Measurements from ENCODE around the gene WWOX. TPM values are rescaled to one million over a fixed set of nuclear protein-coding genes. Genes with fewer than 3 reads are reported as not detected.

The WWOX gene
- total and polyA plus RNA-seq, 2 of the 13 experiments (the other 11 are each of a cell fraction or from before 2014, with no cell fraction given): 9.1 to 37.4 TPM

DNA sequence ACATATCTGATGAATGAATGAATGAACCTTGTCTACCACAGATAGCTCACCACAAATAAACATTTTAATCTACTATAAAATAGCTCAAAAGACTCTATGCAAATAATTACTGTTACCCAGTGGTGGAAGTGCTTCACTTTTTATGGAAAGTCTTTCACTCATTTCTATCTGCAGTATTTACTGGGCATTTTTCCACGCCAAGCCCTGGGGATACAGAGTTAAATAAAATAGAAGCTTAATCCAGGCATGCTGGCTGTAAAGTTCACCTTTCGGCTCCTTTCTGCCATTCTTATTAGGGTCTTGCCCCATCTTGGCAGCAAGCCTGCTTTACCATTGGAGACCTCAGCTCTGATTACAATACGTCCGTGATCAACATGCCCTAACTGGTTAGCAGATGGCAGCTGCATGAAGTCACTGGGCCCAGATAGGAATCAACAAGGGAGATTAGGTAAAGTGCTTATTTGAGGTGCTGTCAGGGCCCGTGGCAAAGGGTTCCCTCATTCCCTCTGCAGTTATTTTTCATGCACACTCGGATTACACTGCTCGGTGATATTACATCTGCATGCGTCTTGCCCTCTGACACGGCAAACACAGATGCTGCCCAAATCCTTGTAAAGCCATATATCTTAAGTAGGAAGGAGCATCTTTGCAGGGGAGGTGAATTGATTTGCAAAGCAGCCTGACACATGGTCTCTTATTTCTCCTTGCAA, 648.9 kb downstream of the WWOX start:
- no peak for ATAC-seq
- intact Hi-C loops (cut with micrococcal nuclease; ENCODE audit: unreplicated experiment): no loop called here
- TF ChIP-seq REXO4 (CRISPR knock-in tag; IDR thresholded peaks at IDR 0.05; ENCODE audit: borderline replicate concordance) (no peak), RFXANK (CRISPR knock-in tag; IDR thresholded peaks at IDR 0.05) (no peak), NR2F1 (CRISPR knock-in tag; IDR thresholded peaks at IDR 0.05) (no peak), ZKSCAN8 (CRISPR knock-in tag; IDR thresholded peaks at IDR 0.05; ENCODE audit: borderline replicate concordance) (no peak), HOXA3 (CRISPR knock-in tag; IDR thresholded peaks at IDR 0.05) (no peak), ZNF382 (CRISPR knock-in tag; IDR thresholded peaks at IDR 0.05; ENCODE audit: borderline replicate concordance) (no peak), HHEX (CRISPR knock-in tag; IDR thresholded peaks at IDR 0.05) (no peak), SNAPC2 (CRISPR knock-in tag; IDR thresholded peaks at IDR 0.05) (no peak), FOXM1 (CRISPR knock-in tag; IDR thresholded peaks at IDR 0.05) (no peak)
- TF ChIP-seq, protein P1, sequence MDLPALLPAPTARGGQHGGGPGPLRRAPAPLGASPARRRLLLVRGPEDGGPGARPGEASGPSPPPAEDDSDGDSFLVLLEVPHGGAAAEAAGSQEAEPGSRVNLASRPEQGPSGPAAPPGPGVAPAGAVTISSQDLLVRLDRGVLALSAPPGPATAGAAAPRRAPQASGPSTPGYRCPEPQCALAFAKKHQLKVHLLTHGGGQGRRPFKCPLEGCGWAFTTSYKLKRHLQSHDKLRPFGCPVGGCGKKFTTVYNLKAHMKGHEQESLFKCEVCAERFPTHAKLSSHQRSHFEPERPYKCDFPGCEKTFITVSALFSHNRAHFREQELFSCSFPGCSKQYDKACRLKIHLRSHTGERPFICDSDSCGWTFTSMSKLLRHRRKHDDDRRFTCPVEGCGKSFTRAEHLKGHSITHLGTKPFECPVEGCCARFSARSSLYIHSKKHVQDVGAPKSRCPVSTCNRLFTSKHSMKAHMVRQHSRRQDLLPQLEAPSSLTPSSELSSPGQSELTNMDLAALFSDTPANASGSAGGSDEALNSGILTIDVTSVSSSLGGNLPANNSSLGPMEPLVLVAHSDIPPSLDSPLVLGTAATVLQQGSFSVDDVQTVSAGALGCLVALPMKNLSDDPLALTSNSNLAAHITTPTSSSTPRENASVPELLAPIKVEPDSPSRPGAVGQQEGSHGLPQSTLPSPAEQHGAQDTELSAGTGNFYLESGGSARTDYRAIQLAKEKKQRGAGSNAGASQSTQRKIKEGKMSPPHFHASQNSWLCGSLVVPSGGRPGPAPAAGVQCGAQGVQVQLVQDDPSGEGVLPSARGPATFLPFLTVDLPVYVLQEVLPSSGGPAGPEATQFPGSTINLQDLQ (CRISPR knock-in tag; IDR thresholded peaks at IDR 0.05): no peak
- TF ChIP-seq, protein P2, sequence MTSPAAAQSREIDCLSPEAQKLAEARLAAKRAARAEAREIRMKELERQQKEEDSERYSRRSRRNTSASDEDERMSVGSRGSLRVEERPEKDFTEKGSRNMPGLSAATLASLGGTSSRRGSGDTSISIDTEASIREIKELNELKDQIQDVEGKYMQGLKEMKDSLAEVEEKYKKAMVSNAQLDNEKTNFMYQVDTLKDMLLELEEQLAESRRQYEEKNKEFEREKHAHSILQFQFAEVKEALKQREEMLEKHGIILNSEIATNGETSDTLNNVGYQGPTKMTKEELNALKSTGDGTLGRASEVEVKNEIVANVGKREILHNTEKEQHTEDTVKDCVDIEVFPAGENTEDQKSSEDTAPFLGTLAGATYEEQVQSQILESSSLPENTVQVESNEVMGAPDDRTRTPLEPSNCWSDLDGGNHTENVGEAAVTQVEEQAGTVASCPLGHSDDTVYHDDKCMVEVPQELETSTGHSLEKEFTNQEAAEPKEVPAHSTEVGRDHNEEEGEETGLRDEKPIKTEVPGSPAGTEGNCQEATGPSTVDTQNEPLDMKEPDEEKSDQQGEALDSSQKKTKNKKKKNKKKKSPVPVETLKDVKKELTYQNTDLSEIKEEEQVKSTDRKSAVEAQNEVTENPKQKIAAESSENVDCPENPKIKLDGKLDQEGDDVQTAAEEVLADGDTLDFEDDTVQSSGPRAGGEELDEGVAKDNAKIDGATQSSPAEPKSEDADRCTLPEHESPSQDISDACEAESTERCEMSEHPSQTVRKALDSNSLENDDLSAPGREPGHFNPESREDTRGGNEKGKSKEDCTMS (CRISPR knock-in tag; conservative IDR thresholded peaks at IDR 0.05): no peak
- TF ChIP-seq, protein P3, sequence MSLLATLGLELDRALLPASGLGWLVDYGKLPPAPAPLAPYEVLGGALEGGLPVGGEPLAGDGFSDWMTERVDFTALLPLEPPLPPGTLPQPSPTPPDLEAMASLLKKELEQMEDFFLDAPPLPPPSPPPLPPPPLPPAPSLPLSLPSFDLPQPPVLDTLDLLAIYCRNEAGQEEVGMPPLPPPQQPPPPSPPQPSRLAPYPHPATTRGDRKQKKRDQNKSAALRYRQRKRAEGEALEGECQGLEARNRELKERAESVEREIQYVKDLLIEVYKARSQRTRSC (CRISPR knock-in tag; IDR thresholded peaks at IDR 0.05; ENCODE audit: low read depth): no peak
- TF ChIP-seq, protein P4, sequence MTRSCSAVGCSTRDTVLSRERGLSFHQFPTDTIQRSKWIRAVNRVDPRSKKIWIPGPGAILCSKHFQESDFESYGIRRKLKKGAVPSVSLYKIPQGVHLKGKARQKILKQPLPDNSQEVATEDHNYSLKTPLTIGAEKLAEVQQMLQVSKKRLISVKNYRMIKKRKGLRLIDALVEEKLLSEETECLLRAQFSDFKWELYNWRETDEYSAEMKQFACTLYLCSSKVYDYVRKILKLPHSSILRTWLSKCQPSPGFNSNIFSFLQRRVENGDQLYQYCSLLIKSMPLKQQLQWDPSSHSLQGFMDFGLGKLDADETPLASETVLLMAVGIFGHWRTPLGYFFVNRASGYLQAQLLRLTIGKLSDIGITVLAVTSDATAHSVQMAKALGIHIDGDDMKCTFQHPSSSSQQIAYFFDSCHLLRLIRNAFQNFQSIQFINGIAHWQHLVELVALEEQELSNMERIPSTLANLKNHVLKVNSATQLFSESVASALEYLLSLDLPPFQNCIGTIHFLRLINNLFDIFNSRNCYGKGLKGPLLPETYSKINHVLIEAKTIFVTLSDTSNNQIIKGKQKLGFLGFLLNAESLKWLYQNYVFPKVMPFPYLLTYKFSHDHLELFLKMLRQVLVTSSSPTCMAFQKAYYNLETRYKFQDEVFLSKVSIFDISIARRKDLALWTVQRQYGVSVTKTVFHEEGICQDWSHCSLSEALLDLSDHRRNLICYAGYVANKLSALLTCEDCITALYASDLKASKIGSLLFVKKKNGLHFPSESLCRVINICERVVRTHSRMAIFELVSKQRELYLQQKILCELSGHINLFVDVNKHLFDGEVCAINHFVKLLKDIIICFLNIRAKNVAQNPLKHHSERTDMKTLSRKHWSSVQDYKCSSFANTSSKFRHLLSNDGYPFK (CRISPR knock-in tag; IDR thresholded peaks at IDR 0.05; ENCODE audit: borderline replicate concordance): no peak
- TF ChIP-seq, protein P5, sequence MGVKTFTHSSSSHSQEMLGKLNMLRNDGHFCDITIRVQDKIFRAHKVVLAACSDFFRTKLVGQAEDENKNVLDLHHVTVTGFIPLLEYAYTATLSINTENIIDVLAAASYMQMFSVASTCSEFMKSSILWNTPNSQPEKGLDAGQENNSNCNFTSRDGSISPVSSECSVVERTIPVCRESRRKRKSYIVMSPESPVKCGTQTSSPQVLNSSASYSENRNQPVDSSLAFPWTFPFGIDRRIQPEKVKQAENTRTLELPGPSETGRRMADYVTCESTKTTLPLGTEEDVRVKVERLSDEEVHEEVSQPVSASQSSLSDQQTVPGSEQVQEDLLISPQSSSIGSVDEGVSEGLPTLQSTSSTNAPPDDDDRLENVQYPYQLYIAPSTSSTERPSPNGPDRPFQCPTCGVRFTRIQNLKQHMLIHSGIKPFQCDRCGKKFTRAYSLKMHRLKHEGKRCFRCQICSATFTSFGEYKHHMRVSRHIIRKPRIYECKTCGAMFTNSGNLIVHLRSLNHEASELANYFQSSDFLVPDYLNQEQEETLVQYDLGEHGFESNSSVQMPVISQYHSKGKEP (CRISPR knock-in tag; IDR thresholded peaks at IDR 0.05): no peak

More for the DNA sequence above, 648.9 kb downstream of the WWOX start:
- no peaks in the 10 kb centered on the region for H3K27me3 ChIP-seq (ENCODE audit: control insufficient read depth in 1 of 2, insufficient read depth in 2 of 2, low read length in 2 of 2)
- ChIA-PET CTCF (ENCODE audit: low intra/inter-chr PET ratio, low total read pairs) (no interaction called here), POLR2A (no interaction called here)
- DNase-seq (ENCODE audit: low spot score) (no peak), FAIRE-seq (no peak)
- H3K27ac ChIP-seq (ENCODE audit: extremely low read length, insufficient read depth, low read length): no peak overlapping the region
- 99% methylated on average over 9 of the region's 9 CpGs for WGBS (ENCODE audit: low lambda C conversion rate)
- in situ Hi-C loops (cut with HindIII; ENCODE audit: extremely low pct_ligation_motif_present, low pct_unique_long_range_greater_than_20kb): no loop called here
- no peak overlapping the region for H2AFZ ChIP-seq (ENCODE audit: low read length)
- H3K4me1 ChIP-seq (ENCODE audit: insufficient read depth, low read length): no peaks in the 10 kb centered on the region
- H3K4me3 ChIP-seq (replicated peaks in 1 of 3; ENCODE audit: insufficient read depth in 1 of 3, low read depth in 2 of 3, low read length in 3 of 3): no peak overlapping the region
- no TSS peak for BruUV-seq (replicated peaks)
- no peak overlapping the region for H3K4me2 ChIP-seq (ENCODE audit: low read depth, low read length)
- no peaks in the 10 kb centered on the region for H3K9me3 ChIP-seq (ENCODE audit: low read length)
- H3K9ac ChIP-seq (ENCODE audit: insufficient read depth, low read depth, low read length): no peak overlapping the region
- H4K20me1 ChIP-seq (ENCODE audit: insufficient read depth, low read length): no peaks in the 10 kb centered on the region
- no peaks in the 10 kb centered on the region for H3K36me3 ChIP-seq (replicated peaks in 1 of 2; ENCODE audit: control insufficient read depth in 1 of 2, insufficient read depth in 2 of 2, low read length in 2 of 2)
- H3K79me2 ChIP-seq (ENCODE audit: insufficient read depth, low read length): no peaks in the 10 kb centered on the region
